HG02973 (cell line): ENCODE data around the gene DHRS9.
A peak's percentile ranks its signal among the peaks of the same experiment; 100 is the strongest.
"Not testable (repeated sequence)": the region's sequence is repeated elsewhere in the genome, so short reads cannot be mapped to it uniquely, and the experiment has no call there.

ENCODE experiments used
- ATAC-seq: cut with Tn5 transposase; IDR thresholded peaks from one replicate; pipeline ENCODE4 v1.9.1; 2021; ENCODE audit warnings: moderate library complexity; ENCODE audit not compliant: unreplicated experiment

DHRS9 gene

GRCh38 chr2:169069341-169069740, at the start of gene DHRS9:
DHRS9 (plus strand) TSS chr2:169069563; CDS start chr2:169081582, 12,019 bp downstream.
- no peak for ATAC-seq

- ATAC-seq, result no peak
Observed at GRCh38 chr2:169023161-169023560, 46.2 kb upstream of the DHRS9 start.

- no peak for ATAC-seq
Observed at GRCh38 chr2:169026056-169026455, 43.3 kb upstream of the DHRS9 start.

GRCh38 chr2:169027234-169027633, 42.1 kb upstream of the DHRS9 start:
- ATAC-seq, result no peak

- no peak for ATAC-seq
Observed at GRCh38 chr2:169029341-169029740, 40.0 kb upstream of the DHRS9 start.

GRCh38 chr2:169031202-169031601, 38.2 kb upstream of the DHRS9 start, which contains the start of gene ABCB11:
ABCB11 (minus strand) TSS chr2:169031324; CDS start chr2:169018125, 13,199 bp downstream.
- ATAC-seq, result no peak

GRCh38 chr2:169034256-169034655, 35.1 kb upstream of the DHRS9 start:
- ATAC-seq, result no peak

- ATAC-seq, result no peak
Observed at GRCh38 chr2:169034984-169035544, 34.3 kb upstream of the DHRS9 start.

GRCh38 chr2:169035887-169036286, 33.5 kb upstream of the DHRS9 start:
- ATAC-seq, result no peak

- ATAC-seq, result peak; percentile 61
Observed at GRCh38 chr2:169036736-169037440, 32.5 kb upstream of the DHRS9 start.

- peak; percentile 72 for ATAC-seq
Observed at GRCh38 chr2:169038338-169038757, 31.0 kb upstream of the DHRS9 start.

- no peak for ATAC-seq
Observed at GRCh38 chr2:169039702-169040101, 29.7 kb upstream of the DHRS9 start.

- ATAC-seq, result no peak
Observed at GRCh38 chr2:169041594-169041993, 27.8 kb upstream of the DHRS9 start.

- no peak for ATAC-seq
Observed at GRCh38 chr2:169042856-169043255, 26.5 kb upstream of the DHRS9 start.

GRCh38 chr2:169046440-169047151, 22.8 kb upstream of the DHRS9 start:
- ATAC-seq, result no peak

GRCh38 chr2:169047256-169048250, 21.8 kb upstream of the DHRS9 start:
- ATAC-seq, result no peak

- no peak for ATAC-seq
Observed at GRCh38 chr2:169049142-169049541, 20.2 kb upstream of the DHRS9 start.

- no peak for ATAC-seq
Observed at GRCh38 chr2:169050476-169051240, 18.7 kb upstream of the DHRS9 start.

GRCh38 chr2:169054575-169054974, 14.8 kb upstream of the DHRS9 start:
- not testable (repeated sequence) for ATAC-seq

GRCh38 chr2:169064199-169064598, 5.2 kb upstream of the DHRS9 start:
- not testable (repeated sequence) for ATAC-seq
